NCI-H2107 treated with DMSO at 0.1 percent for 48 hours (cell line): ENCODE data around the gene RECQL.
"Not testable (repeated sequence)": the region's sequence is repeated elsewhere in the genome, so short reads cannot be mapped to it uniquely, and the experiment has no call there.

Experiments
- DNase-seq: peaks from one replicate; lab custom pipeline; 2025; ENCODE audit not compliant: unreplicated experiment; lab: John Stamatoyannopoulos, UW

The RECQL gene

GRCh38 chr12:21429994-21430393, 71.4 kb downstream of the RECQL start:
- no peak for DNase-seq

DNA sequence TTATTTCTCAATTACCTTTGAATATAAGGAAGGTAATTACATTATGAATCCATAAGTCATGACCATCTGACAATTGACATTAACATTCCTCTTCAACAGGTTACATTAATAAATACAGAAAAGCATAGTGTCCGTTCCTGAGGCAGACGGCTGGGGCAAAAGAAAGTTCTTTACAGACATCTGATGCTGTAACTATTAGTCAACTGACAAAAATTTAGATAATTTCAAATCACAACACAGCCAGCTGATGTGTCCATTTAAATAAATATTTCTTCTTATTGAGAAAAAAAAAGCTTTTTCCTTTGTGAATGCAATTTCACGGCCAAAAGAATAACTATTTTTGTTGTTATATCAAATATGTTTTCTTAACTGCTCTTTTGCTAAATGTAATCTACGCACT, 73.2 kb downstream of the RECQL start:
- DNase-seq, result no peak

DNA sequence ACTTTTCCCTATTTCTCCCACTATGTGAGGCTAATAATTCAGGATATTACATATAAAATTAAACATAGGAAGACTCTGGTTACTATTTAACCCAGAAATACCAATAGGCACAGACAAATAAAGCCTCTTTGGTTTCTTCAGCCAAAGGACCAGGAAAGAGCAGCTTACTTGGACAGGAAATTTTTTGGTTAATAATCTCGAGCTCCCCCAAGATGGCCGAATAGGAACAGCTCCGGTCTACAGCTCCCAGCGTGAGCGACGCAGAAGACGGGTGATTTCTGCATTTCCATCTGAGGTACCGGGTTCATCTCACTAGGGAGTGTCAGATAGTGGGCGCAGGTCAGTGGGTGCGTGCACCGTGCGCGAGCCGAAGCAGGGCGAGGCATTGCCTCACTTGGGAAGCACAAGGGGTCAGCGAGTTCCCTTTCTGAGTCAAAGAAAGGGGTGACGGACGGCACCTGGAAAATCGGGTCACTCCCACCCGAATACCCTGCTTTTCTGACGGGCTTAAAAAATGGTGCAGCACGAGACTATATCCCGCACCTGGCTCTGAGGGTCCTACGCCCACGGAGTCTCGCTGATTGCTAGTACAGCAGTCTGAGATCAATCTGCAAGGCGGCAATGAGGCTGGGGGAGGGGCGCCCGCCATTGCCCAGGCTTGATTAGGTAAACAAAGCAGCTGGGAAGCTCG, 82.3 kb downstream of the RECQL start:
- DNase-seq, result not testable (repeated sequence)
